ENCODE data around the gene C1orf146.
"Not testable (repeated sequence)": the region's sequence is repeated elsewhere in the genome, so short reads cannot be mapped to it uniquely, and the experiment has no call there.

The C1orf146 gene

DNA sequence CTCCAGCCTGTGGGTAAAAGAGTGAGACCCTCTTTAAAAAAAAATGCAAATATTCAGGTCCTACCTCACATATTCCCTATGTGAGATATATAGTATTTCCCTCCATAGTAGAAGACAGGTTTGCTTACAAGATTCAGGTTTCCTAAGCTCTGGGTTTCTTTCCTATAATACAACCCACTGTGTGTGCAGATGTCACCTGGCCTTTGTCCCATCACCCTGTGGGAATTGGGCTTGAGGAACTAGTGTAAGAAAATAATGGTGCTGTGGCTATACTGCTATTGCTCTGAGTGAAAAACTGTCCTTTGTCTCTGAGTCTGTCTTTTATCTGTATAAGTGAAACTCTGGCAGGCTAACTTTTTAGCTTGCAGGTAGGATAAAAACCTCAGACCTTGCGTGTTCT lies 13.0 kb downstream of the C1orf146 start:
- Mint-ChIP-seq H3K9me3 (peaks cover 3% of the 10 kb centered on the region), H3K4me3 (no peak overlapping the region), H3K4me1 (no peaks in the 10 kb centered on the region), H3K36me3 (no peaks in the 10 kb centered on the region), H3K27ac (no peak overlapping the region), H3K27me3 (peaks cover 11% of the 10 kb centered on the region)
- ATAC-seq = no peak

- no peaks in the 10 kb centered on the region for H3K4me1 Mint-ChIP-seq
- no peak for ATAC-seq
- no peak overlapping the region for H3K4me3 Mint-ChIP-seq
- H3K27ac Mint-ChIP-seq = no peak overlapping the region
- H3K36me3 Mint-ChIP-seq = no peaks in the 10 kb centered on the region
- no peaks in the 10 kb centered on the region for H3K9me3 Mint-ChIP-seq
- H3K27me3 Mint-ChIP-seq = peaks cover 27% of the 10 kb centered on the region
Observed at GRCh38 chr1:92240034-92240433, 22.3 kb downstream of the C1orf146 start.

DNA sequence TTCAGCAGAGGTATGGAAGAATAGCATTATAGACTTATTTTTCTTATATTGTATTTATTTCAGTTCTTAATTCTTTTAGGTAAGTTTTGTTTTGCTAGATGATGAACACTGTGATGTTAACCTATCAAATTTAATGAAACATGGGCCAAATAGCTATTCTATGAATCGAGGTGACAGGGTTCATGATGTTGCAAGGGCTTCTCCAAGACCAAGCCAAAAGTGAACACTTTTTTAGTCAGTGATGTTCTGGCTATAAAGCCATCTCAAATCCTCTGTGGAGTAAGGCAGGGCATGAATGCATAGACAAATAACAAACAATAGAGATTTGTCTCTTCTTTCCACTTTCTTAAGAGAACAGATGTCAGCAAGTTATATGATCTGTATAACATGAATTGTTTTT lies 26.7 kb downstream of the C1orf146 start:
- H3K4me1 Mint-ChIP-seq = no peaks in the 10 kb centered on the region
- no peaks in the 10 kb centered on the region for H3K9me3 Mint-ChIP-seq
- ATAC-seq = no peak
- H3K4me3 Mint-ChIP-seq = no peak overlapping the region
- H3K27ac Mint-ChIP-seq = no peak overlapping the region
- peaks cover 18% of the 10 kb centered on the region for H3K36me3 Mint-ChIP-seq
- no peaks in the 10 kb centered on the region for H3K27me3 Mint-ChIP-seq

DNA sequence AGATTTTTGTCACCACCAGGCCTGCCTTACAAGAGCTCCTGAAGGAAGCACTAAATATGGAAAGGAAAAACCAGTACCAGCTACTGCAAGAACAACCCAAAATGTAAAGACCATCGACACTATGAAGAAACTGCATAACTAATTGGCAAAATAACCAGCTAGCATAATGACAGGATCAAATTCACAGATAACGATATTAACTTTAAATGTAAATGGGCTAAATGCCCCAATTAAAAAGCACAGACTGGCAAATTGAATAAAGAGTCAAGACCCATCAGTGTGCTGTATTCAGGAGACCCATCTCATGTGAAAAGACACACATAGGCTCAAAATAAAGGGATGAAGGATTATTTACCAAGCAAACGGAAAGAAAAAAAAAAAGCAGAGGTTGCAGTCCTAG lies 37.0 kb downstream of the C1orf146 start:
- not testable (repeated sequence) for H3K4me1 Mint-ChIP-seq, H3K27ac Mint-ChIP-seq, H3K27me3 Mint-ChIP-seq, ATAC-seq, H3K4me3 Mint-ChIP-seq
- peaks cover 11% of the 10 kb centered on the region for H3K9me3 Mint-ChIP-seq
- H3K36me3 Mint-ChIP-seq = peaks cover 75% of the 10 kb centered on the region

DNA sequence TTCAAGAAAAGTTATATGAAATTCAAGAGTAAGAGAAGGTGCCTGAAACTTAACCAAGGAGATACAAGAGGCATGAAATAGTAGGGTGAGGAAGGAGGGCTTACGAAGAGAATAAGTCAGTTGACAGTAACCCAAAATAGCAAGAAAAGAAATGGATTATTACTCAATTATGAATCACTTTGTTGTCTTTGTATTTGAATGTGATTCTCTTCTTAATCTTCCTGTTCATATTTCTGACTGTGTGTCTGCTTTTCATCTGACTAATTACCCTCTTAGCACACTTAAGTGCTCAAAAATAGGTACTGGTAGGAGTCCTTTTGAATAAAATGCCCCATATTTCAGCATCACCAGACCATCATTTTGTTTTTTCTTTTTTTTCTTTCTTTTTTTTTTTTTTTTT lies 41.6 kb downstream of the C1orf146 start:
- Mint-ChIP-seq H3K27me3 (no peaks in the 10 kb centered on the region), H3K9me3 (peaks cover 11% of the 10 kb centered on the region), H3K4me3 (no peak overlapping the region), H3K27ac (no peak overlapping the region), H3K4me1 (no peaks in the 10 kb centered on the region), H3K36me3 (peaks cover 82% of the 10 kb centered on the region)
- ATAC-seq = no peak

DNA sequence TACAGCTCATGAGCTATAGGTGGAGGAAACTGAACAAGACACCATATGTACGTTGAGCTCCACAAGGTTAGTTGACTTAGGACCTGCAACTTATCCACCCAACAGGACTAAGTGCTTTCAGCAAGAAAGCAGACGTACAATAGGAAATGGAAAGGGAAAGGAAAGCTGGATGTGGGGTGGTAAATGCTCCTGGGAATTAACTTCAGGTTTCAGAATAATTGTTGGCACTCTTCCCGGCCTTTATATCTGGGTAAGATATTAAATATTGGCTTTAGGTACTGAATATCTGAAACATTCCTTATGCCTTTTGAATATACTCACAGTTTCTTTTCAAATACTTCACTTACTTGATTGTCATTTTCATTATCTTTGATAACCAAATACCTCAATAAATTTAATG lies 44.8 kb downstream of the C1orf146 start:
- Mint-ChIP-seq H3K27me3 (no peaks in the 10 kb centered on the region), H3K27ac (no peak overlapping the region), H3K4me3 (no peak overlapping the region), H3K4me1 (no peaks in the 10 kb centered on the region), H3K36me3 (peaks cover 57% of the 10 kb centered on the region), H3K9me3 (no peaks in the 10 kb centered on the region)
- ATAC-seq = no peak

- H3K27ac Mint-ChIP-seq = no peak overlapping the region
- H3K27me3 Mint-ChIP-seq = no peaks in the 10 kb centered on the region
- no peak for ATAC-seq
- H3K9me3 Mint-ChIP-seq = no peaks in the 10 kb centered on the region
- peaks cover 61% of the 10 kb centered on the region for H3K36me3 Mint-ChIP-seq
- no peaks in the 10 kb centered on the region for H3K4me1 Mint-ChIP-seq
- H3K4me3 Mint-ChIP-seq = no peak overlapping the region
Observed at GRCh38 chr1:92273039-92273438, 55.3 kb downstream of the C1orf146 start.

- ATAC-seq = no peak
- H3K4me1 Mint-ChIP-seq = no peaks in the 10 kb centered on the region
- no peak overlapping the region for H3K27ac Mint-ChIP-seq
- no peak overlapping the region for H3K4me3 Mint-ChIP-seq
- no peaks in the 10 kb centered on the region for H3K27me3 Mint-ChIP-seq
- H3K36me3 Mint-ChIP-seq = peaks cover 64% of the 10 kb centered on the region
- H3K9me3 Mint-ChIP-seq = no peaks in the 10 kb centered on the region
Observed at GRCh38 chr1:92274939-92275338, 57.2 kb downstream of the C1orf146 start.

DNA sequence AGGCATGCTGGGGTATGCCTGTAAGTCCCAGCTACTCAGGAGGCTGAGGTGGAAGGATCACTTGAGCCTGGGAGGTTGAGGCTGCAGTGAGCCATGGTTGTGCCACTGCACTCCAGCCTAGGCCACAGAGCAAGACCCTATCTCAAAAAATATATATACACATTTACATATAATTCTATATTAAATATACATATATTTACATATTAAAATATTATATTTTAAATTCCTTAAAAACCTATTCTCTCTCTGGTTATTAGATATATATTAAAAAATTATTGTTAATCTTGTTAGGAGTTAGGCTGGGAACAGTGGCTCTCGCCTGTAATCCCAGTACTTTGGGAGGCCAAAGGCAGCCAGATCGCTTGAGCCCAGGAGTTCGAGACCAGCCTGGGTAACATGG lies 58.4 kb downstream of the C1orf146 start:
- no peak for ATAC-seq
- Mint-ChIP-seq H3K4me1 (no peaks in the 10 kb centered on the region), H3K27ac (no peak overlapping the region), H3K9me3 (no peaks in the 10 kb centered on the region), H3K36me3 (peaks cover 67% of the 10 kb centered on the region), H3K27me3 (no peaks in the 10 kb centered on the region), H3K4me3 (no peak overlapping the region)

DNA sequence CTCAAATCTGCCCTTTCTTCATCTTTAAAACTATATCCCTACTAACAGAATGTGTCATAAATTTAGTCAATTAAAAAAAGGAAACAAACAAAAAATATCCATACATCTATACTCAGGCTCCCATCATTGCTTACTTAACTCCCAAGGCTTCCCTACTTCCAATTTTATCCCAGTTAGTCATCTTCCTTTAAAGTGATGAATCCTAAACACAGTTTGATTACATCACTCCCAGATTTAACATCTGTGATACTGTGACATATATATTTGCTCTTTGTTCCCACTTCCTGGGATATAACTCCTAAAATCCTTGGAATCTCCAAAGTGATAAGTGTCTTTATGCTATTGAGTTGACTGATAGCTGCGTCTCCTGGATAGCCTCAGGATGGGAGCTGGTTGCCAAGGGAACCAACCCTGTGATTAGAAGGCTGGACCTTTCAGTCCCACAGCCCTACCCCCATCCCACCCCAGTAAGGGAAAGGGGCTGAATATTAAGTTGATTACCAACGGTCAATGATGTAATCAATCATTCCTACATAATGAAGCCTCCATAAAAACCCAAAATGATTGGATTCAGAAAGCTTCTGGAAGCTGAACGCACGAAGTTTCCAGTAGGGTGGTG lies 59.5 kb downstream of the C1orf146 start:
- Mint-ChIP-seq H3K4me3 (no peak overlapping the region), H3K36me3 (peaks cover 79% of the 10 kb centered on the region), H3K27ac (no peak overlapping the region), H3K9me3 (no peaks in the 10 kb centered on the region), H3K27me3 (no peaks in the 10 kb centered on the region), H3K4me1 (peaks cover 2% of the 10 kb centered on the region)
- ATAC-seq = no peak

DNA sequence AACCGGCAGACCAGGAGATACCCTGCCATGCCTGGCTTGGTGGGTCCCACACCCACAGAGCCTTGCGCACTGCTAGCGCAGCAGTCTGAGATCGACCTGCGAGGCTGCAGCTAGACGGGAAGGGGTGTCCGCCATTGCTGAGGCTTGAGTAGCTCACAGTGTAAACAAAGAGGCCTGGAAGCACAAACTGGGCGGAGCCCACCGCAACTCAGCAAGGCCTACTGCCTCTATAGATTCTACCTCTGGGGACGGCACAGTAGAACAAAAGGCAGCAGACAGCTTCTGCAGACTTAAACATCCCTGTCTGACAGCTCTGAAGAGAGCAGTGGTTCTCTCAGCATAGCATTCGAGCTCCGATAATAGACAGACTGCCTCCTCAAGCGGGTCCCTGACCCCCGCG lies 62.1 kb downstream of the C1orf146 start:
- not testable (repeated sequence) for H3K9me3 Mint-ChIP-seq, H3K4me3 Mint-ChIP-seq, H3K27me3 Mint-ChIP-seq, ATAC-seq, H3K27ac Mint-ChIP-seq
- peaks cover 86% of the 10 kb centered on the region for H3K36me3 Mint-ChIP-seq
- H3K4me1 Mint-ChIP-seq = peaks cover 17% of the 10 kb centered on the region

DNA sequence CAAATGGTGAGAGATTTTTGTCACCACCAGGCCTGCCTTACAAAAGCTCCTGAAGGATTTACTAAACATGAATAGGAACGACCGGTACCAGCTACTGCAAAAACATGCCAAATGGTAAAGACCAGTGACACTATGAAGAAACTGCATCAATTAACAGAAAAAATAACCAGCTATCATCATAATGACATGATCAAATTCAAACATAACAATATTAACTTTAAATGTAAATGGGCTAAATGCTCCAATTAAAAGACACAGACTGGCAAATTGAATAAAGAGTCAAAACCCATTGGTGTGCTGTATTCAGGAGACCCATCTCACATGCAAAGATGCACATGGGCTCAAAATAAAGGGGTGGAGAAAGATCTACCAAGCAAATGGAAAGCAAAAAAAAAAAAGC lies 63.7 kb downstream of the C1orf146 start:
- H3K9me3 Mint-ChIP-seq, H3K27ac Mint-ChIP-seq, H3K4me3 Mint-ChIP-seq, ATAC-seq, H3K27me3 Mint-ChIP-seq: not testable (repeated sequence)
- H3K4me1 Mint-ChIP-seq = peaks cover 17% of the 10 kb centered on the region
- H3K36me3 Mint-ChIP-seq = peaks cover 87% of the 10 kb centered on the region

DNA sequence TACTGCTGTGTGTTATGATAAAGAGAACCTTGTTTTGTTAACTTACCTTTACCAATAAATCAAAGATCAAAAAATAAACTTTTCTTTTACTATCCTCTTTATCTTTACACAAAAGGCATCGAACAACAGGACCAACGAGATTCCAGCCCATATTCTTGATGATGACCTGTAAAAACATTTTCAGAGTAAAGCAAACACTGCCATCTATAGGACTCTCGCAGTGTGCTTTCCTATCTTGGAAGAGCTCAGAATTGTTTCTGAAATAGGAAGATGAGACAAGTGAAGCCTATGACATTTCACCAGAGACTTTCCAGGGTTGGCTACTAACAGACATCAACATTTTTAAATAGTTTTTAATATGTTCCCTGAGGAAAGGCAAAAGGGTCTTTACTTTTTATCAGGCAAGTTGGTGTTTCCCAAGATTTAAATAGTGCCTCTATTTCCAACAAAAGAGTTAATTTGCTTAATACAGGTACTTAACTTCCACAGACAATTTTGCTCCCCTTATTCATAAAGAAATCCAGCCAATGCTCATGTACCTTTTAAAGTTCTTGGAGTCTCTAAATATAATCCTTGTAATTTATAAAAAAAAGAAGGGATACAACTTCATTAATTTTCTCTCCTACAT lies 73.8 kb downstream of the C1orf146 start:
- Mint-ChIP-seq H3K36me3 (peaks cover 47% of the 10 kb centered on the region), H3K27me3 (no peaks in the 10 kb centered on the region), H3K9me3 (no peaks in the 10 kb centered on the region), H3K4me3 (no peak overlapping the region), H3K4me1 (peaks cover 18% of the 10 kb centered on the region), H3K27ac (no peak overlapping the region)
- ATAC-seq = no peak

Measured in stimulated activated memory B cell treated with anti-CD40 and anti-IgM and Interleukin-4, amounts not matched to agents 10 μg/mL and 1 μg/mL and 100 μg/mL, for 72 hours (primary cell).